ENCODE measurements around the gene ZNF407. TPM values are rescaled to one million over a fixed set of nuclear protein-coding genes. Genes with fewer than 3 reads are reported as not detected.

Gene ZNF407
- total and polyA plus RNA-seq, 4 donors, result 2.8 to 34.9 (median 9.5) TPM

GRCh38 chr18:74788657-74789056 is 191.0 kb downstream of the ZNF407 start:
- Histone ChIP-seq H3K36me3 (ENCODE audit: control insufficient read depth in 4 of 4, insufficient read depth in 4 of 4, low read length in 4 of 4) (peaks cover 0 to 4% (median under 1%) of the 10 kb centered on the region in 4 donors), H3K9ac (ENCODE audit: insufficient read depth in 1 of 2, low read length in 2 of 2) (no peak overlapping the region), H3K27me3 (ENCODE audit: control insufficient read depth in 3 of 3, insufficient read depth in 3 of 3, low read length in 2 of 3) (no peaks in the 10 kb centered on the region), H3K9me3 (ENCODE audit: control insufficient read depth in 4 of 4, insufficient read depth in 3 of 4, low read length in 3 of 4) (no peaks in the 10 kb centered on the region), H3K4me3 (no peak overlapping the region), H3K27ac (ENCODE audit: low read depth in 1 of 2, low read length in 1 of 2) (no peak overlapping the region), H3K4me1 (ENCODE audit: control insufficient read depth in 5 of 5, insufficient read depth in 5 of 5, low read length in 5 of 5) (peaks cover 0 to 2% (median 0%) of the 10 kb centered on the region in 5 donors)
- no peak for TF ChIP-seq CTCF (IDR thresholded peaks at IDR 0.05; ENCODE audit: control extremely low read depth, extremely low read depth)
- 48 to 72% methylated on average over 2 of the region's 2 CpGs for WGBS, 2 donors
- ATAC-seq (ENCODE audit: insufficient read depth, low FRiP score), result no peak
- no peak for DNase-seq

- TF ChIP-seq CTCF (IDR thresholded peaks at IDR 0.05; ENCODE audit: control extremely low read depth, extremely low read depth), result no peak
- no peak overlapping the region for H3K4me3 ChIP-seq
- peaks cover 0 to 2% (median 0%) of the 10 kb centered on the region in 5 donors for H3K4me1 ChIP-seq (ENCODE audit: control insufficient read depth in 5 of 5, insufficient read depth in 5 of 5, low read length in 5 of 5)
- ATAC-seq (ENCODE audit: insufficient read depth, low FRiP score) (no peak), DNase-seq (no peak)
- H3K9me3 ChIP-seq (ENCODE audit: control insufficient read depth in 4 of 4, insufficient read depth in 3 of 4, low read length in 3 of 4), result no peaks in the 10 kb centered on the region
- no peak overlapping the region for H3K9ac ChIP-seq (ENCODE audit: insufficient read depth in 1 of 2, low read length in 2 of 2)
- no peaks in the 10 kb centered on the region for H3K27me3 ChIP-seq (ENCODE audit: control insufficient read depth in 3 of 3, insufficient read depth in 3 of 3, low read length in 2 of 3)
- no peak overlapping the region for H3K27ac ChIP-seq (ENCODE audit: low read depth in 1 of 2, low read length in 1 of 2)
- peaks cover 0 to 2% (median under 1%) of the 10 kb centered on the region in 4 donors for H3K36me3 ChIP-seq (ENCODE audit: control insufficient read depth in 4 of 4, insufficient read depth in 4 of 4, low read length in 4 of 4)
- 84 to 90% methylated on average over 8 of the region's 8 CpGs for WGBS, 2 donors
Measured at GRCh38 chr18:74789078-74789477, 191.4 kb downstream of the ZNF407 start.

GRCh38 chr18:74790451-74790850 is 192.8 kb downstream of the ZNF407 start:
- no peak for ATAC-seq (ENCODE audit: insufficient read depth, low FRiP score)
- H3K36me3 ChIP-seq (ENCODE audit: control insufficient read depth in 4 of 4, insufficient read depth in 4 of 4, low read length in 4 of 4), result peaks cover 0 to 2% (median under 1%) of the 10 kb centered on the region in 4 donors
- no peaks in the 10 kb centered on the region for H3K27me3 ChIP-seq (ENCODE audit: control insufficient read depth in 3 of 3, insufficient read depth in 3 of 3, low read length in 2 of 3)
- 92 to 95% methylated on average over 1 of the region's 1 CpG for WGBS, 2 donors
- peaks cover 0 to 2% (median 0%) of the 10 kb centered on the region in 5 donors for H3K4me1 ChIP-seq (ENCODE audit: control insufficient read depth in 5 of 5, insufficient read depth in 5 of 5, low read length in 5 of 5)
- no peak overlapping the region for H3K4me3 ChIP-seq
- DNase-seq, result no peak
- no peak overlapping the region for H3K9ac ChIP-seq (ENCODE audit: insufficient read depth in 1 of 2, low read length in 2 of 2)
- no peak overlapping the region for H3K27ac ChIP-seq (ENCODE audit: low read depth in 1 of 2, low read length in 1 of 2)
- no peak for TF ChIP-seq CTCF (IDR thresholded peaks at IDR 0.05; ENCODE audit: control extremely low read depth, extremely low read depth)
- H3K9me3 ChIP-seq (ENCODE audit: control insufficient read depth in 4 of 4, insufficient read depth in 3 of 4, low read length in 3 of 4), result no peaks in the 10 kb centered on the region
